Superior temporal gyrus (tissue), 1 donor: ENCODE results near the gene OVAAL.

Experiments used
- DNase-seq: peaks from one replicate; pipeline ENCODE4 v3.0.0-alpha.2; 2016; ENCODE audit errors: extremely low spot score

The OVAAL gene

GRCh38 chr1:180606155-180606554, 47.4 kb downstream of the OVAAL start:
- no peak for DNase-seq

- no peak for DNase-seq
Observed at GRCh38 chr1:180609643-180610555, 51.1 kb downstream of the OVAAL start.

GRCh38 chr1:180610556-180611015, 51.8 kb downstream of the OVAAL start:
- DNase-seq = no peak

GRCh38 chr1:180611016-180611930, 52.5 kb downstream of the OVAAL start:
- DNase-seq = peak; percentile 34

- DNase-seq = no peak
Observed at GRCh38 chr1:180612632-180613031, 53.9 kb downstream of the OVAAL start.

- no peak for DNase-seq
Observed at GRCh38 chr1:180614730-180615129, 56.0 kb downstream of the OVAAL start.

GRCh38 chr1:180615493-180616290, 56.9 kb downstream of the OVAAL start:
- no peak for DNase-seq
